HCT116 (cell line): ENCODE data around the gene RCC2. TPM values are rescaled to one million over a fixed set of nuclear protein-coding genes. Genes with fewer than 3 reads are reported as not detected.

ENCODE experiments used
- ATAC-seq: fragments of 200-7000 bp; cut with Tn5 transposase; 2 replicates; pipeline ENCODE4 v1.9.1; 2020; ENCODE audit warnings: mild to moderate bottlenecking, moderate library complexity
- BruUV-seq: library from RNA; stranded (reverse); fragments of 400-500 nt; replicated peaks from 2 replicates; lab custom pipeline; 2021; lab: Mats Ljungman, UMichigan
- CTCF ChIA-PET: fragments of 300-600 bp; sonication (Branson Sonifier 250); formaldehyde crosslinking; loops from one replicate; lab custom pipeline; 2021; ENCODE audit warnings: antibody characterized with exemption; lab: Charles Lee
- POLR2A ChIA-PET: fragments of 300-600, 350-600 bp; sonication (Branson Sonifier 250); formaldehyde crosslinking; loops from one replicate; lab custom pipeline; 2021; ENCODE audit warnings: antibody characterized with exemption; lab: Charles Lee
- RAD21 ChIA-PET, 2 experiments: fragments of 300-600 bp; sonication (Branson Sonifier 250); formaldehyde crosslinking; loops; one replicate each; lab custom pipeline; 2023; ENCODE audit warnings: low total read pairs in 2 of 2; ENCODE audit not compliant: uncharacterized antibody in 2 of 2, unreplicated experiment in 2 of 2, low non-redundant PET in 1 of 2; lab: Charles Lee
- DNase-seq: peaks from one replicate; pipeline ENCODE4 v3.0.0-alpha.2; 2010; ENCODE audit warnings: low read depth, low spot score
- H2AFZ ChIP-seq: fragments of 200-600 bp; shearing (Covaris generic), sonication (generic); 2 replicates; pipeline ENCODE4 v1.6.1; 2017; ENCODE audit warnings: low read depth, mixed run types, mixed read lengths, antibody characterized with exemption, low read length; ENCODE audit not compliant: poor library complexity, severe bottlenecking
- H3K27ac ChIP-seq: 2 replicates; pipeline ENCODE4 v1.5.1; 2012; ENCODE audit warnings: low read depth, low read length
- H3K27me3 ChIP-seq: fragments of 200-600 bp; sonication (generic); 2 replicates; pipeline ENCODE4 v1.6.1; 2016; ENCODE audit warnings: mixed run types, low read length, mixed read lengths; ENCODE audit not compliant: insufficient read depth
- H3K36me3 ChIP-seq, 2 experiments: fragments of 200-500 bp in 1 of 2; fragments of 200-600 bp in 1 of 2; sonication (Bioruptor generic) in 1 of 2; sonication (generic) in 1 of 2; 2 replicates each; pipeline versions ENCODE4 v1.5.1 to v1.6.1; 2014 to 2016; ENCODE audit warnings: low read length in 2 of 2, inconsistent platforms in 1 of 2, mixed read lengths in 1 of 2, mixed run types in 1 of 2; ENCODE audit not compliant: insufficient read depth in 2 of 2, control insufficient read depth in 1 of 2
- H3K4me1 ChIP-seq, 2 experiments: fragments of 200-600 bp in 1 of 2; sonication (generic) in 1 of 2; 2 replicates each; pipeline versions ENCODE4 v1.5.1 to v1.6.1; 2012 to 2017; ENCODE audit warnings: low read length in 2 of 2, inconsistent platforms in 1 of 2, mild to moderate bottlenecking in 1 of 2, mixed read lengths in 1 of 2, mixed run types in 1 of 2, moderate library complexity in 1 of 2; ENCODE audit not compliant: insufficient read depth in 2 of 2, control insufficient read depth in 1 of 2
- H3K4me2 ChIP-seq: fragments of 200-600 bp; sonication (generic); 2 replicates; pipeline ENCODE4 v1.6.1; 2017; ENCODE audit warnings: mixed run types, low read length, mixed read lengths
- H3K4me3 ChIP-seq, 2 experiments: fragments of 200-600 bp in 1 of 2; sonication (generic) in 1 of 2; replicated peaks in 1 of 2; 2 replicates each; pipeline ENCODE4 v1.5.1; 2011 to 2016; ENCODE audit warnings: low read length in 2 of 2, control low read depth in 1 of 2, low read depth in 1 of 2, mild to moderate bottlenecking in 1 of 2, mixed read lengths in 1 of 2, mixed run types in 1 of 2
- H3K79me2 ChIP-seq: fragments of 200-600 bp; sonication (generic); 2 replicates; pipeline ENCODE4 v1.6.1; 2017; ENCODE audit warnings: mild to moderate bottlenecking, mixed run types, low read length, moderate library complexity, mixed read lengths; ENCODE audit not compliant: insufficient read depth
- H3K9ac ChIP-seq: fragments of 200-600 bp; sonication (generic); 2 replicates; pipeline ENCODE4 v1.6.1; 2016; ENCODE audit warnings: low read length, mixed read lengths
- H3K9me2 ChIP-seq: fragments of 200-600 bp; sonication (generic), shearing (Covaris generic); 2 replicates; pipeline ENCODE4 v1.6.1; 2017; ENCODE audit warnings: mixed run types, mild to moderate bottlenecking, moderate library complexity; ENCODE audit not compliant: insufficient read depth
- H3K9me3 ChIP-seq, 2 experiments: fragments of 200-500 bp in 1 of 2; fragments of 200-600 bp in 1 of 2; sonication (Bioruptor generic) in 1 of 2; sonication (generic) in 1 of 2; 2 replicates each; pipeline ENCODE4 v1.6.1; 2014 to 2017; ENCODE audit warnings: low read length in 2 of 2, mixed read lengths in 2 of 2, inconsistent platforms in 1 of 2, low read depth in 1 of 2, mild to moderate bottlenecking in 1 of 2, mixed run types in 1 of 2, moderate library complexity in 1 of 2; ENCODE audit not compliant: control insufficient read depth in 1 of 2, insufficient read depth in 1 of 2
- H4K20me1 ChIP-seq: fragments of 200-600 bp; sonication (generic), shearing (Covaris generic); 2 replicates; pipeline ENCODE4 v1.6.1; 2017; ENCODE audit warnings: mixed run types, mild to moderate bottlenecking, moderate library complexity; ENCODE audit not compliant: insufficient read depth
- CBX3 ChIP-seq: IDR thresholded peaks from 2 replicates; pipeline ENCODE4 v1.6.1; 2012; ENCODE audit warnings: low read depth
- CEBPB ChIP-seq: IDR thresholded peaks from 2 replicates; pipeline ENCODE4 v1.6.1; 2012; ENCODE audit warnings: low read depth
- ELF1 ChIP-seq: IDR thresholded peaks from 2 replicates; pipeline ENCODE4 v1.6.1; 2012; ENCODE audit warnings: low read depth, borderline replicate concordance
- EZH2phosphoT487 ChIP-seq: fragments of 200-600 bp; IDR thresholded peaks from 2 replicates; pipeline ENCODE4 v1.6.1; 2018; ENCODE audit warnings: antibody characterized with exemption, borderline replicate concordance
- FOSL1 ChIP-seq: IDR thresholded peaks from 2 replicates; pipeline ENCODE4 v1.6.1; 2012; ENCODE audit warnings: low read depth
- JUND ChIP-seq: IDR thresholded peaks from 2 replicates; pipeline ENCODE4 v1.6.1; 2012
- MAX ChIP-seq: IDR thresholded peaks from 2 replicates; pipeline ENCODE4 v1.6.1; 2012
- POLR2A ChIP-seq: IDR thresholded peaks from 2 replicates; pipeline ENCODE4 v1.7.0; 2011; ENCODE audit warnings: borderline replicate concordance; ENCODE audit not compliant: insufficient read depth, insufficient read length; ENCODE audit errors: extremely low read depth
- POLR2AphosphoS5 ChIP-seq: IDR thresholded peaks from 2 replicates; pipeline ENCODE4 v1.6.1; 2011; ENCODE audit warnings: mild to moderate bottlenecking, low read depth, low read length, moderate library complexity
- RAD21 ChIP-seq: IDR thresholded peaks from 2 replicates; pipeline ENCODE4 v1.6.1; 2012; ENCODE audit warnings: low read depth, mild to moderate bottlenecking
- REST ChIP-seq: IDR thresholded peaks from 2 replicates; pipeline ENCODE4 v1.6.1; 2012; ENCODE audit warnings: low read depth
- SIN3A ChIP-seq: IDR thresholded peaks from 2 replicates; pipeline ENCODE4 v1.6.1; 2012; ENCODE audit warnings: low read depth
- SP1 ChIP-seq: IDR thresholded peaks from 2 replicates; pipeline ENCODE4 v1.6.1; 2012; ENCODE audit warnings: low read depth
- TCF7L2 ChIP-seq: IDR thresholded peaks from 2 replicates; pipeline ENCODE4 v1.7.0; 2011; ENCODE audit warnings: borderline replicate concordance, inconsistent platforms; ENCODE audit not compliant: insufficient read depth, insufficient read length; ENCODE audit errors: extremely low read depth
- YY1 ChIP-seq: IDR thresholded peaks from 2 replicates; pipeline ENCODE4 v1.6.1; 2011; ENCODE audit warnings: low read length, low read depth, moderate library complexity, mild to moderate bottlenecking; ENCODE audit not compliant: insufficient replicate concordance; ENCODE audit errors: extremely low read depth
- ZBTB33 ChIP-seq: IDR thresholded peaks from 2 replicates; pipeline ENCODE4 v1.6.1; 2011; ENCODE audit warnings: mild to moderate bottlenecking, low read length, moderate library complexity; ENCODE audit not compliant: insufficient replicate concordance; ENCODE audit errors: extremely low read depth
- ZFX ChIP-seq: fragments of 450-650 bp; IDR thresholded peaks from 2 replicates; pipeline ENCODE4 v1.6.1; 2017
- intact Hi-C: fragments of 100-400 bp; cut with micrococcal nuclease; formaldehyde crosslinking; loops from 2 replicates; pipeline ENCODE4 v1.10.0; 2022
- total RNA-seq: library from RNA; stranded (reverse); gene quantifications from one replicate; pipeline ENCODE4 v1.2.1, GENCODE V29; 2021; ENCODE audit not compliant: unreplicated experiment
- TF ChIP-seq, protein P1 (sequence below): IDR thresholded peaks from 2 replicates; pipeline ENCODE4 v1.6.1; 2012
- TF ChIP-seq, protein P2 (sequence below), 3 experiments: fragments of 200-600 bp in 1 of 3; sonication (generic) in 1 of 3; IDR thresholded peaks in 2 of 3; conservative IDR thresholded peaks in 1 of 3; 2 replicates each; pipeline ENCODE4 v1.5.1; 2012 to 2017; ENCODE audit warnings: low read depth in 2 of 3, low read length in 2 of 3, antibody characterized with exemption in 1 of 3, borderline replicate concordance in 1 of 3, control low read depth in 1 of 3, mild to moderate bottlenecking in 1 of 3, mixed read lengths in 1 of 3, mixed run types in 1 of 3, moderate library complexity in 1 of 3; ENCODE audit not compliant: insufficient read depth in 1 of 3

RCC2 gene
- total RNA-seq, 1 experiment from 2014 or later, result 178 TPM

- no peak for TF ChIP-seq ZBTB33
These were observed 63.8 kb downstream of the RCC2 start (continued) for GRCh38 chr1:17375651-17376050.

DNA sequence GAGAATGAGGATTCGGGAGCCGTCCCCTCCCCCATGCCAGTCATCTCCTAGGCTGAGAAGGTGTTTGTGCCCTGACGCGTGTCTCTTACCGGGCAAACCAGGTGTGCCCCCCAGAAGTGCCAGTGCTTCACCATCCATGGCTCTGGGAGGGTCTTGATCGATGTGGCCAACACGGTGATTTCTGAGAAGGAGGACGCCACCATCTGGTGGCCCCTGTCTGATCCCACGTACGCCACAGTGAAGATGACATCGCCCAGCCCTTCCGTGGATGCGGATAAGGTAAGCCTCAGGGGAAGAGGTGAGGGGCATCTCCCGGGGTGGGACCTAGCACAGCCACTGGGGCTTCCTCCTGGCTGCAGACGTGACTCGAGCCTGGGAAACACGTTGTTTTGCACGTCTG is 66.5 kb downstream of the RCC2 start:
- H3K36me3 ChIP-seq, result no peaks in the 10 kb centered on the region
- no peak overlapping the region for H3K4me3 ChIP-seq
- H3K9ac ChIP-seq, result no peak overlapping the region
- H3K9me2 ChIP-seq, result no peaks in the 10 kb centered on the region
- DNase-seq, result no peak
- no peaks in the 10 kb centered on the region for H3K79me2 ChIP-seq
- ATAC-seq, result no peak
- no peak overlapping the region for H3K27ac ChIP-seq
- no peak overlapping the region for H2AFZ ChIP-seq
- H3K4me2 ChIP-seq, result no peak overlapping the region
- no peaks in the 10 kb centered on the region for H3K27me3 ChIP-seq
- H4K20me1 ChIP-seq, result no peaks in the 10 kb centered on the region
- H3K9me3 ChIP-seq, result no peaks in the 10 kb centered on the region
- ChIA-PET POLR2A (no interaction called here), CTCF (no interaction called here), RAD21 (no interaction called here)
- no TSS peak for BruUV-seq
- intact Hi-C loops, result loop anchor here (10.0 kb wide), 1 partner anchor 248 kb away; no protein-coding TSS in a partner anchor
- peaks cover 0 to 7% of the 10 kb centered on the region in 2 experiments; a peak in 1 of 4 replicates for H3K4me1 ChIP-seq
- TF ChIP-seq CEBPB (no peak), RAD21 (no peak), TCF7L2 (no peak), YY1 (no peak), FOSL1 (no peak), CBX3 (no peak), SP1 (no peak), EZH2phosphoT487 (no peak), JUND (no peak), POLR2AphosphoS5 (no peak), ELF1 (no peak), MAX (no peak), REST (no peak), POLR2A (no peak), SIN3A (no peak), ZFX (no peak)
- TF ChIP-seq, protein P1, sequence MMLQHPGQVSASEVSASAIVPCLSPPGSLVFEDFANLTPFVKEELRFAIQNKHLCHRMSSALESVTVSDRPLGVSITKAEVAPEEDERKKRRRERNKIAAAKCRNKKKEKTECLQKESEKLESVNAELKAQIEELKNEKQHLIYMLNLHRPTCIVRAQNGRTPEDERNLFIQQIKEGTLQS, result no peak
- TF ChIP-seq, protein P2, sequence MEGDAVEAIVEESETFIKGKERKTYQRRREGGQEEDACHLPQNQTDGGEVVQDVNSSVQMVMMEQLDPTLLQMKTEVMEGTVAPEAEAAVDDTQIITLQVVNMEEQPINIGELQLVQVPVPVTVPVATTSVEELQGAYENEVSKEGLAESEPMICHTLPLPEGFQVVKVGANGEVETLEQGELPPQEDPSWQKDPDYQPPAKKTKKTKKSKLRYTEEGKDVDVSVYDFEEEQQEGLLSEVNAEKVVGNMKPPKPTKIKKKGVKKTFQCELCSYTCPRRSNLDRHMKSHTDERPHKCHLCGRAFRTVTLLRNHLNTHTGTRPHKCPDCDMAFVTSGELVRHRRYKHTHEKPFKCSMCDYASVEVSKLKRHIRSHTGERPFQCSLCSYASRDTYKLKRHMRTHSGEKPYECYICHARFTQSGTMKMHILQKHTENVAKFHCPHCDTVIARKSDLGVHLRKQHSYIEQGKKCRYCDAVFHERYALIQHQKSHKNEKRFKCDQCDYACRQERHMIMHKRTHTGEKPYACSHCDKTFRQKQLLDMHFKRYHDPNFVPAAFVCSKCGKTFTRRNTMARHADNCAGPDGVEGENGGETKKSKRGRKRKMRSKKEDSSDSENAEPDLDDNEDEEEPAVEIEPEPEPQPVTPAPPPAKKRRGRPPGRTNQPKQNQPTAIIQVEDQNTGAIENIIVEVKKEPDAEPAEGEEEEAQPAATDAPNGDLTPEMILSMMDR (IDR thresholded peaks at IDR 0.05 in 2 of 3, conservative IDR thresholded peaks at IDR 0.05 in 1 of 3; ENCODE audit: borderline replicate concordance in 1 of 3, insufficient read depth in 1 of 3, low read depth in 2 of 3, low read length in 2 of 3), result no peak
